AG09319 (cell line): ENCODE results near the gene CENPO.

Experiments used
- DNase-seq: peaks from one replicate; pipeline ENCODE4 v3.0.0-alpha.2; 2010; ENCODE audit warnings: low read depth; ENCODE audit errors: extremely low read depth
- CTCF ChIP-seq: IDR thresholded peaks from 2 replicates; pipeline ENCODE4 v1.5.1; 2011; ENCODE audit warnings: low read depth, mild to moderate bottlenecking, inconsistent platforms, low read length, moderate library complexity

The CENPO gene

GRCh38 chr2:24830351-24830750, 37.1 kb downstream of the CENPO start:
- peak; percentile 31 for TF ChIP-seq CTCF
- no peak for DNase-seq

- no peak for DNase-seq
- TF ChIP-seq CTCF: no peak
These were observed 37.6 kb downstream of the CENPO start for GRCh38 chr2:24830786-24831185.

- DNase-seq: no peak
- TF ChIP-seq CTCF: no peak
These were observed 38.2 kb downstream of the CENPO start for GRCh38 chr2:24831221-24832072.

- DNase-seq: no peak
These were observed 38.8 kb downstream of the CENPO start for GRCh38 chr2:24832073-24832461.

GRCh38 chr2:24832521-24832920, 39.3 kb downstream of the CENPO start:
- TF ChIP-seq CTCF: no peak
- DNase-seq: no peak

More at GRCh38 chr2:24832073-24832461, 38.8 kb downstream of the CENPO start:
- no peak for TF ChIP-seq CTCF

GRCh38 chr2:24832931-24833701, 39.9 kb downstream of the CENPO start:
- DNase-seq: no peak
- TF ChIP-seq CTCF: no peak
